ENCODE results near the gene VPS26A.
"Not testable (repeated sequence)": the region's sequence is repeated elsewhere in the genome, so short reads cannot be mapped to it uniquely, and the experiment has no call there.

The VPS26A gene

DNA sequence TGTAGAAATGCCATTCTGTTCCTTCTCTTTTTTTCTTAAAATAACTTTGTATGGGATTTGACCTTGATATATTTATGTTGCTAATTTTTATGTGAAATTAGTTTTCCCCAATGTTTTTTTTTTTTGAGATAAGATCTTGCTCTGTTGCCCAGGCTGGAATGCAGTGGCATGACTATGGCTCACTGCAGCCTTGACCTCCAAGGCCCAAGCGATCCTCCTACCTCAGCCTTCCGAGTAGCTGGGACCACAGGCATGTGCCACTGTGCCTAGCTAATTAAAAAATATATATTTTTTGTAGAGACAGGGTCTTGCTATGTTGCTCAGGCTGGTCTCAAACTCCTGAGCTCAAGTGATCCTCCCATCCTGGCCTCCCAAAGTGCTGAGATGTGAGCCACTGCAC lies 16.0 kb downstream of the VPS26A start:
- Histone ChIP-seq H3K36me3 (ENCODE audit: control insufficient read depth, insufficient read depth, low read length) (peaks cover 3% of the 10 kb centered on the region), H3K4me1 (ENCODE audit: control insufficient read depth, insufficient read depth, low read length, poor library complexity, severe bottlenecking) (no peaks in the 10 kb centered on the region), H3K4me3 (ENCODE audit: insufficient read depth, low read depth, low read length, poor library complexity, severe bottlenecking) (no peak overlapping the region), H3K9me3 (ENCODE audit: control insufficient read depth, low read length) (no peaks in the 10 kb centered on the region), H3K27me3 (replicated peaks; ENCODE audit: control insufficient read depth, insufficient read depth, low read length, poor library complexity, severe bottlenecking) (no peaks in the 10 kb centered on the region), H3K27ac (ENCODE audit: insufficient read depth, low read length, poor library complexity, severe bottlenecking) (no peak overlapping the region)
- DNase-seq, result no peak

- Histone ChIP-seq H3K4me3 (ENCODE audit: insufficient read depth, low read depth, low read length, poor library complexity, severe bottlenecking) (no peak overlapping the region), H3K27me3 (replicated peaks; ENCODE audit: control insufficient read depth, insufficient read depth, low read length, poor library complexity, severe bottlenecking) (no peaks in the 10 kb centered on the region), H3K9me3 (ENCODE audit: control insufficient read depth, low read length) (no peaks in the 10 kb centered on the region), H3K4me1 (ENCODE audit: control insufficient read depth, insufficient read depth, low read length, poor library complexity, severe bottlenecking) (no peaks in the 10 kb centered on the region), H3K36me3 (ENCODE audit: control insufficient read depth, insufficient read depth, low read length) (no peaks in the 10 kb centered on the region), H3K27ac (ENCODE audit: insufficient read depth, low read length, poor library complexity, severe bottlenecking) (no peak overlapping the region)
- no peak for DNase-seq
Observed at GRCh38 chr10:69141304-69141703, 17.3 kb downstream of the VPS26A start.

DNA sequence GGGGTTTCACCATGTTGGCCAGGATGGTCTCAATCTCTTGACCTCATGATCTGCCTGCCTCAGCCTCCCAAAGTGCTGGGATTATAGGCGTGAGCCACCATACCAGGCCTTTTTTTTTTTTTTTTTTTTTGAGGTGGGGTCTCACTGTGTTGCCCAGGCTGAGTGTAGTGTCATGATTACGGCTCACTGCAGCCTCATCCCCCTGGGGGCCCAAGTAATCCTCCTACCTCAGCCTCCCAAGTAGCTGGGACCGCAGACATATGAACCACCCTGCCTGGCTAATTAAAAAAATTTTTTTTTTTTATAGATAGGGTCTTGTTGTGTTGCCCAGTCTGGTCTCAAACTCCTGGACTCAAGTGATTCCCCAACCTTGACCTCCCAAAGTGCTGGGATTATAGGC lies 18.1 kb downstream of the VPS26A start:
- not testable (repeated sequence) for H3K4me3 ChIP-seq (ENCODE audit: insufficient read depth, low read depth, low read length, poor library complexity, severe bottlenecking); H3K9me3 ChIP-seq (ENCODE audit: control insufficient read depth, low read length); H3K36me3 ChIP-seq (ENCODE audit: control insufficient read depth, insufficient read depth, low read length); H3K27me3 ChIP-seq (replicated peaks; ENCODE audit: control insufficient read depth, insufficient read depth, low read length, poor library complexity, severe bottlenecking); H3K4me1 ChIP-seq (ENCODE audit: control insufficient read depth, insufficient read depth, low read length, poor library complexity, severe bottlenecking); H3K27ac ChIP-seq (ENCODE audit: insufficient read depth, low read length, poor library complexity, severe bottlenecking); DNase-seq

DNA sequence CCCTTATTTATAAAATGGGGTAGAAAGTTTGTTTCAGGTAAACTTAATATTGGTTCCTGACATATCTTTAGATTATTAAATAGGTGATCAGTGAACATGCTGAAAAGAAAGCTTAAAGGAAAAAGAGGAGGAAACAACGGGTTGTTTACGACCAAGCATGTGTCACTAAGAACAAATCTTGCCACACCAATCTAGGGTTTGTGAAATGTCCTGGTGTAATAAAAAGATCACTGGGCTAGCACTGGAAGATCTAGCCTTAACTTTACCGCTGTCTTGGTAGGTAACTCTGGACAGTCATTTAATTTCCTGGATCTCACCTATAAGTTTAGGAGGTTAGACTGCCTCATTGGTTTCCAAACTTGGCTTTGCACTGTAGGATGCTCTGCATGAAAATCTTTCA lies 19.0 kb downstream of the VPS26A start:
- Histone ChIP-seq H3K27ac (ENCODE audit: insufficient read depth, low read length, poor library complexity, severe bottlenecking) (no peak overlapping the region), H3K4me3 (ENCODE audit: insufficient read depth, low read depth, low read length, poor library complexity, severe bottlenecking) (no peak overlapping the region), H3K9me3 (ENCODE audit: control insufficient read depth, low read length) (no peaks in the 10 kb centered on the region), H3K4me1 (ENCODE audit: control insufficient read depth, insufficient read depth, low read length, poor library complexity, severe bottlenecking) (no peaks in the 10 kb centered on the region), H3K27me3 (replicated peaks; ENCODE audit: control insufficient read depth, insufficient read depth, low read length, poor library complexity, severe bottlenecking) (no peaks in the 10 kb centered on the region), H3K36me3 (ENCODE audit: control insufficient read depth, insufficient read depth, low read length) (no peaks in the 10 kb centered on the region)
- no peak for DNase-seq

- no peaks in the 10 kb centered on the region for H3K27me3 ChIP-seq (replicated peaks; ENCODE audit: control insufficient read depth, insufficient read depth, low read length, poor library complexity, severe bottlenecking)
- no peaks in the 10 kb centered on the region for H3K9me3 ChIP-seq (ENCODE audit: control insufficient read depth, low read length)
- no peaks in the 10 kb centered on the region for H3K36me3 ChIP-seq (ENCODE audit: control insufficient read depth, insufficient read depth, low read length)
- no peak for DNase-seq
- no peak overlapping the region for H3K4me3 ChIP-seq (ENCODE audit: insufficient read depth, low read depth, low read length, poor library complexity, severe bottlenecking)
- H3K4me1 ChIP-seq (ENCODE audit: control insufficient read depth, insufficient read depth, low read length, poor library complexity, severe bottlenecking), result no peaks in the 10 kb centered on the region
- H3K27ac ChIP-seq (ENCODE audit: insufficient read depth, low read length, poor library complexity, severe bottlenecking), result no peak overlapping the region
Observed at GRCh38 chr10:69145329-69145728, 21.4 kb downstream of the VPS26A start.

DNA sequence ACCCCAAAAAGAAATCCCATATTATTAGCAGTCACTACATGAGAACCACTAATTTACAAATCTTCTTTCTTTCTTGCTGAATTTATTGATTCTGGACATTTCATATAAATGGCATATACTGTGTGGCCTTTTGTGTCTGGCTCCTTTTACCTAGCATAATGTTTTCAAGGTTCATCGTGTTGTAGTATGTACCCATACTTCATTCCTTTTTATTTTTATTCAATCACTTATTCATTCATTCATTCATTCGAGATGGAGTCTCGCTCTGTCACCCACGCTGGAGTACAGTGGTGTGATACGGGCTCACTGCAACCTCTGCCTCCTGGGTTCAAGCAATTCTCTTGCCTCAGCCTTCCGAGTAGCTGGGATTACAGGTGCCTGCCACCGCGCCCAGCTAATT lies 21.9 kb downstream of the VPS26A start:
- H3K36me3 ChIP-seq (ENCODE audit: control insufficient read depth, insufficient read depth, low read length), result no peaks in the 10 kb centered on the region
- DNase-seq, result no peak
- H3K4me3 ChIP-seq (ENCODE audit: insufficient read depth, low read depth, low read length, poor library complexity, severe bottlenecking), result no peak overlapping the region
- no peaks in the 10 kb centered on the region for H3K27me3 ChIP-seq (replicated peaks; ENCODE audit: control insufficient read depth, insufficient read depth, low read length, poor library complexity, severe bottlenecking)
- H3K27ac ChIP-seq (ENCODE audit: insufficient read depth, low read length, poor library complexity, severe bottlenecking), result no peak overlapping the region
- no peaks in the 10 kb centered on the region for H3K9me3 ChIP-seq (ENCODE audit: control insufficient read depth, low read length)
- no peaks in the 10 kb centered on the region for H3K4me1 ChIP-seq (ENCODE audit: control insufficient read depth, insufficient read depth, low read length, poor library complexity, severe bottlenecking)

DNA sequence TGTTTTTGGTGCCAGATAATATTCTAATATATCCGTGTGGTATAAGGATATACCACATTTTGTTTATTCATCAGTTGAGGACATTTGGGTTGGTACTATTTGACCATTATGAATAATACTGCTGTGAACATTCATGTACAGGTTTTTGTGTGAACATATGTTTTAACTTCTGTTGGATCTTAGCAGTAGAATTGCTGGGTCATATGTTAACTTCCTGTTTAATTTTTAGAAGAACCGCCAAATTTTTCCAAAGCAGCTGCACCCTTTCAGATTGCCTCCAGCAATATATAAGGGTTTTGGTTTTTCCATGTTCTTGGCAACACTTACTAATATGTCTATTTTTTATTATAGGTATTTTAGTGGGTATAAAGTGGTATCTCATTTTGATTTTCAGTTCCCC lies 22.8 kb downstream of the VPS26A start:
- no peak overlapping the region for H3K27ac ChIP-seq (ENCODE audit: insufficient read depth, low read length, poor library complexity, severe bottlenecking)
- no peaks in the 10 kb centered on the region for H3K9me3 ChIP-seq (ENCODE audit: control insufficient read depth, low read length)
- no peaks in the 10 kb centered on the region for H3K36me3 ChIP-seq (ENCODE audit: control insufficient read depth, insufficient read depth, low read length)
- no peaks in the 10 kb centered on the region for H3K27me3 ChIP-seq (replicated peaks; ENCODE audit: control insufficient read depth, insufficient read depth, low read length, poor library complexity, severe bottlenecking)
- no peak overlapping the region for H3K4me3 ChIP-seq (ENCODE audit: insufficient read depth, low read depth, low read length, poor library complexity, severe bottlenecking)
- H3K4me1 ChIP-seq (ENCODE audit: control insufficient read depth, insufficient read depth, low read length, poor library complexity, severe bottlenecking), result no peaks in the 10 kb centered on the region
- no peak for DNase-seq

GRCh38 chr10:69151984-69152383 lies 28.0 kb downstream of the VPS26A start:
- no peak for DNase-seq
- Histone ChIP-seq H3K4me1 (ENCODE audit: control insufficient read depth, insufficient read depth, low read length, poor library complexity, severe bottlenecking) (no peaks in the 10 kb centered on the region), H3K27ac (ENCODE audit: insufficient read depth, low read length, poor library complexity, severe bottlenecking) (no peak overlapping the region), H3K27me3 (replicated peaks; ENCODE audit: control insufficient read depth, insufficient read depth, low read length, poor library complexity, severe bottlenecking) (no peaks in the 10 kb centered on the region), H3K36me3 (ENCODE audit: control insufficient read depth, insufficient read depth, low read length) (no peaks in the 10 kb centered on the region), H3K4me3 (ENCODE audit: insufficient read depth, low read depth, low read length, poor library complexity, severe bottlenecking) (no peak overlapping the region), H3K9me3 (ENCODE audit: control insufficient read depth, low read length) (no peaks in the 10 kb centered on the region)

DNA sequence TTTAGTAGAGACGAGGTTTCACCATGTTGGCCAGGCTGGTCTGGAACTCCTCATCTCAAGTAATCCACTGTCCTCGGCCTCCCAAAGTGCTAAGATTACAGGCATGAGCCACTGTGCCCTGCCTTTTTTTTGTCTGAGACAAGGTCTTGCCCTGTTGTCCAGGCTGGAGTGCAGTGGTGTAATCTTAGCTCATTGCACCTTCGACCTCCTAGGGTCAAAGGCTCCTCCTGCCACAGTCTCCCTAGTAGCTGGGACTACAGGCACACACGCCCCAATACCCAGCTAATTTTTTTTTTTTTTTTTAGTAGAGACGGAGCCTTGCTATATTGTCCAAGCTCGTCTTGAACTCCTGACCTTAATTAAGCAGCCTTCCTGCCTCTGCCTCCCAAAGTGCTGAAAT lies 29.2 kb downstream of the VPS26A start:
- Histone ChIP-seq H3K9me3 (ENCODE audit: control insufficient read depth, low read length) (no peaks in the 10 kb centered on the region), H3K4me1 (ENCODE audit: control insufficient read depth, insufficient read depth, low read length, poor library complexity, severe bottlenecking) (no peaks in the 10 kb centered on the region), H3K36me3 (ENCODE audit: control insufficient read depth, insufficient read depth, low read length) (peaks cover 7% of the 10 kb centered on the region), H3K27me3 (replicated peaks; ENCODE audit: control insufficient read depth, insufficient read depth, low read length, poor library complexity, severe bottlenecking) (no peaks in the 10 kb centered on the region), H3K27ac (ENCODE audit: insufficient read depth, low read length, poor library complexity, severe bottlenecking) (no peak overlapping the region), H3K4me3 (ENCODE audit: insufficient read depth, low read depth, low read length, poor library complexity, severe bottlenecking) (no peak overlapping the region)
- DNase-seq, result no peak

- Histone ChIP-seq H3K27ac (ENCODE audit: insufficient read depth, low read length, poor library complexity, severe bottlenecking) (no peak overlapping the region), H3K4me1 (ENCODE audit: control insufficient read depth, insufficient read depth, low read length, poor library complexity, severe bottlenecking) (no peaks in the 10 kb centered on the region), H3K9me3 (ENCODE audit: control insufficient read depth, low read length) (no peaks in the 10 kb centered on the region), H3K4me3 (ENCODE audit: insufficient read depth, low read depth, low read length, poor library complexity, severe bottlenecking) (no peak overlapping the region), H3K27me3 (replicated peaks; ENCODE audit: control insufficient read depth, insufficient read depth, low read length, poor library complexity, severe bottlenecking) (no peaks in the 10 kb centered on the region), H3K36me3 (ENCODE audit: control insufficient read depth, insufficient read depth, low read length) (peaks cover 44% of the 10 kb centered on the region)
- no peak for DNase-seq
Observed at GRCh38 chr10:69160809-69161241, 36.8 kb downstream of the VPS26A start.

DNA sequence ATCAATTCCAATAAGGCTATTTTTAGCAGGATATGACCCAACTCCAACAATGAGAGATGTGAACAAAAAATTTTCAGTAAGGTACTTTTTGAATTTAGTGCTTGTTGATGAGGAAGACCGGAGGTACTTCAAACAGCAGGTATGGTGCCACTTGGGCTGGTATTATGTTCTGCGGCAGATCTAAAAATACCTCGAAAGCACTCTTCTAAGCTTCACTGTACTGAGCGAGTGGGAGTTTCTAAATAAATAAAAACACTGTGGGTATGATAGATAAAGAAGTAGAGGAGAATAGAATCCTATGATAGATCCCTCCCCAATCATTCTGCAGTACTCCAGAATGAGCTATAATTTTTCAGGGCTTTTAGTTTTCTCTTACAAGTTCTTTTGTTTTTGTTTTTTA lies 44.5 kb downstream of the VPS26A start:
- no peak for DNase-seq
- no peak overlapping the region for H3K4me3 ChIP-seq (ENCODE audit: insufficient read depth, low read depth, low read length, poor library complexity, severe bottlenecking)
- H3K4me1 ChIP-seq (ENCODE audit: control insufficient read depth, insufficient read depth, low read length, poor library complexity, severe bottlenecking), result no peaks in the 10 kb centered on the region
- H3K9me3 ChIP-seq (ENCODE audit: control insufficient read depth, low read length), result no peaks in the 10 kb centered on the region
- H3K27me3 ChIP-seq (replicated peaks; ENCODE audit: control insufficient read depth, insufficient read depth, low read length, poor library complexity, severe bottlenecking), result no peaks in the 10 kb centered on the region
- H3K36me3 ChIP-seq (ENCODE audit: control insufficient read depth, insufficient read depth, low read length), result peaks cover 35% of the 10 kb centered on the region
- no peak overlapping the region for H3K27ac ChIP-seq (ENCODE audit: insufficient read depth, low read length, poor library complexity, severe bottlenecking)

Measured in effector memory CD4-positive, alpha-beta T cell (primary cell).